ENCODE data around the gene SOD3.

DNA sequence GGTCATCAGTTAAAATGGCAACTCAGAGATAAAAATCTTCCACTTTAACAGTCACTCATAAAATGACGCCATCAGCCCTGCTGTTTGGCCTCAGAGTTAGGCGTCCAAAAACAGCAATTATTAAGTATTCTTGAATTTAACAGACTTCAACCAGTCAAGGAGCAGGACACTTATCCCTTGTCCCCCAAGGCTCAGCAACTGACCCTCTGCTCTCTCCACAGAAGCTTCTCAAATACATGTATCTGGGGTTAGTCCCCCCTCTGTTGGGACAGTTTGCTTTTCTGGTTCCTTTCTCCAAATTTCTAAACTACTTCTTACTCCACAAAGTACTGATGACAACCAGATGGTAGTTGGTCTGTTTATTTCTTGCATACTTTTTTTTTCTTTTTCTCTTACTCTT, 54.4 kb downstream of the SOD3 start:
- TF ChIP-seq, protein P1, sequence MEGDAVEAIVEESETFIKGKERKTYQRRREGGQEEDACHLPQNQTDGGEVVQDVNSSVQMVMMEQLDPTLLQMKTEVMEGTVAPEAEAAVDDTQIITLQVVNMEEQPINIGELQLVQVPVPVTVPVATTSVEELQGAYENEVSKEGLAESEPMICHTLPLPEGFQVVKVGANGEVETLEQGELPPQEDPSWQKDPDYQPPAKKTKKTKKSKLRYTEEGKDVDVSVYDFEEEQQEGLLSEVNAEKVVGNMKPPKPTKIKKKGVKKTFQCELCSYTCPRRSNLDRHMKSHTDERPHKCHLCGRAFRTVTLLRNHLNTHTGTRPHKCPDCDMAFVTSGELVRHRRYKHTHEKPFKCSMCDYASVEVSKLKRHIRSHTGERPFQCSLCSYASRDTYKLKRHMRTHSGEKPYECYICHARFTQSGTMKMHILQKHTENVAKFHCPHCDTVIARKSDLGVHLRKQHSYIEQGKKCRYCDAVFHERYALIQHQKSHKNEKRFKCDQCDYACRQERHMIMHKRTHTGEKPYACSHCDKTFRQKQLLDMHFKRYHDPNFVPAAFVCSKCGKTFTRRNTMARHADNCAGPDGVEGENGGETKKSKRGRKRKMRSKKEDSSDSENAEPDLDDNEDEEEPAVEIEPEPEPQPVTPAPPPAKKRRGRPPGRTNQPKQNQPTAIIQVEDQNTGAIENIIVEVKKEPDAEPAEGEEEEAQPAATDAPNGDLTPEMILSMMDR (IDR thresholded peaks at IDR 0.05; ENCODE audit: insufficient read depth, low read depth, low read length): no peak
- TF ChIP-seq EZH2 (IDR thresholded peaks at IDR 0.05; ENCODE audit: insufficient read depth, low read length): no peak

Measured in astrocyte (in vitro differentiated cells and primary cell).